Measurements from ENCODE around the gene TBC1D1.

DNA sequence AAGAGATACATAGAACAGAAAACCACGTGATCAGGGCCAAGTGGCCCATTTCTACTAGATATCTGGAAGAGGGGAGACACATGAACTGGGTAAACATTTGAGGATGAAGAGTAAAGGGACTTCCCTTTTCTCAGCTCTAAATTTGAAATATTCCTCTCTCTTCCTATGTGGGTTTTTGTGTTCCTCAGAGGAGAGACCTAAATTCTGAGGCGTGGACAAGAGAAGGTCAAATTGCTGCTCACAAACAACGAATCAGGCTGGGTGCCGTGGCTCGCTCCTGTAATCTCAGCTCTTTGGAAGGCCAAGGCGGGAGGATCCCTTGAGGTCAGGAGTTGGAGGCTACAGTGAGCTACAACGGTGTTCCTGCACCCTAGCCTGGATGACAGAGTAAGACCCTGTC lies 285.3 kb downstream of the TBC1D1 start:
- TF ChIP-seq, protein P1, sequence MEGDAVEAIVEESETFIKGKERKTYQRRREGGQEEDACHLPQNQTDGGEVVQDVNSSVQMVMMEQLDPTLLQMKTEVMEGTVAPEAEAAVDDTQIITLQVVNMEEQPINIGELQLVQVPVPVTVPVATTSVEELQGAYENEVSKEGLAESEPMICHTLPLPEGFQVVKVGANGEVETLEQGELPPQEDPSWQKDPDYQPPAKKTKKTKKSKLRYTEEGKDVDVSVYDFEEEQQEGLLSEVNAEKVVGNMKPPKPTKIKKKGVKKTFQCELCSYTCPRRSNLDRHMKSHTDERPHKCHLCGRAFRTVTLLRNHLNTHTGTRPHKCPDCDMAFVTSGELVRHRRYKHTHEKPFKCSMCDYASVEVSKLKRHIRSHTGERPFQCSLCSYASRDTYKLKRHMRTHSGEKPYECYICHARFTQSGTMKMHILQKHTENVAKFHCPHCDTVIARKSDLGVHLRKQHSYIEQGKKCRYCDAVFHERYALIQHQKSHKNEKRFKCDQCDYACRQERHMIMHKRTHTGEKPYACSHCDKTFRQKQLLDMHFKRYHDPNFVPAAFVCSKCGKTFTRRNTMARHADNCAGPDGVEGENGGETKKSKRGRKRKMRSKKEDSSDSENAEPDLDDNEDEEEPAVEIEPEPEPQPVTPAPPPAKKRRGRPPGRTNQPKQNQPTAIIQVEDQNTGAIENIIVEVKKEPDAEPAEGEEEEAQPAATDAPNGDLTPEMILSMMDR (IDR thresholded peaks at IDR 0.05; ENCODE audit: extremely low read depth in 1 of 2, insufficient read depth in 1 of 2, low read depth in 1 of 2, low read length in 2 of 2) = no peak
- no peak for TF ChIP-seq POLR2A (IDR thresholded peaks at IDR 0.05; ENCODE audit: low read depth, low read length)
- no peak for TF ChIP-seq POLR2AphosphoS5 (IDR thresholded peaks at IDR 0.05; ENCODE audit: insufficient read depth, low read depth, low read length)
- no peak for TF ChIP-seq EZH2 (IDR thresholded peaks at IDR 0.05; ENCODE audit: borderline replicate concordance, low read depth, low read length, severe bottlenecking)
- TF ChIP-seq GATA2 (IDR thresholded peaks at IDR 0.05; ENCODE audit: insufficient read depth, insufficient read length, low read depth, low read length) = no peak
- TF ChIP-seq, protein P2, sequence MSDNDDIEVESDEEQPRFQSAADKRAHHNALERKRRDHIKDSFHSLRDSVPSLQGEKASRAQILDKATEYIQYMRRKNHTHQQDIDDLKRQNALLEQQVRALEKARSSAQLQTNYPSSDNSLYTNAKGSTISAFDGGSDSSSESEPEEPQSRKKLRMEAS (IDR thresholded peaks at IDR 0.05; ENCODE audit: insufficient read depth, insufficient read length) = no peak
- TF ChIP-seq JUN (IDR thresholded peaks at IDR 0.05; ENCODE audit: borderline replicate concordance, insufficient read depth, insufficient read length, low read depth) = no peak

Data from endothelial cell of umbilical vein (primary cell).